Measurements from ENCODE around the gene CWC27.

Gene CWC27

DNA sequence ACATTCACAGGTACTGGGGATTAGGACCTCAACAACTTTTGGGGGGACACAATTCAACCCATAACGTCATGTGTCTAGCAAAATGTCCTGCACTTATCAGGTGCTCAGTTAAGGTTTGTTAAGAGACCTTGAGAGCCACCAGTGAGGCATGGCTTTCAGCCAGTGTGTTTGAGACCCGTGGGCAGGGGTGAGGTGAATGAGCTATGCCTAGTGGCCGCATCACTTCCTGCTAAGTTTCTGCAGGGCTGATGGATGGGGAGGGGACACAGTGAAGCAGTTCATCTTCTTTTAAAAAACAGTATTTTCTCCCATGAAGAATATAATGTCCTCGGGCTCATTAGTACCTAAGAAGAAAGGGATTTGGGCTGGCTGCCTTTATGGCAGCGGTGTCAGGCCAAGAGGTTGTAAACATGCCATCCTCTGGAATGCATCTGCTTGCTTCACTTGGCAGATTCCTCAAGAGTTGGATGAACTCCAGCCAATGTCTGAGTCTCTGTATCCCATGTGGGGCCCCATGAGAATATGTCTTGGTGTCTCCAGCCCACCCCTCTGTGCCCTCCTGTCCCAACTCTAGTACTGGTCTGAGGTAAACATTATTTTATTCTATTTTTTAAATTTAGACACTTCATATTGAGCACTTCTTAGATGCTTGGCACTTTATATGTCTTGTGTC is 282.2 kb downstream of the CWC27 start:
- Histone ChIP-seq H3K4me1 (ENCODE audit: control insufficient read depth, insufficient read depth, low read length, poor library complexity, severe bottlenecking) (no peaks in the 10 kb centered on the region), H3K36me3 (ENCODE audit: control insufficient read depth, insufficient read depth, low read length) (no peaks in the 10 kb centered on the region), H3K4me3 (ENCODE audit: extremely low read depth, insufficient read depth, low read length, poor library complexity, severe bottlenecking) (no peak overlapping the region), H3K27ac (ENCODE audit: low read depth, low read length, severe bottlenecking) (no peak overlapping the region), H3K9me3 (ENCODE audit: control insufficient read depth, low read length) (no peaks in the 10 kb centered on the region)
- WGBS, 2 experiments (ENCODE audit: insufficient coverage in 2 of 2): 93 to 96% methylated on average over 3 to 4 of the region's 5 CpGs

DNA sequence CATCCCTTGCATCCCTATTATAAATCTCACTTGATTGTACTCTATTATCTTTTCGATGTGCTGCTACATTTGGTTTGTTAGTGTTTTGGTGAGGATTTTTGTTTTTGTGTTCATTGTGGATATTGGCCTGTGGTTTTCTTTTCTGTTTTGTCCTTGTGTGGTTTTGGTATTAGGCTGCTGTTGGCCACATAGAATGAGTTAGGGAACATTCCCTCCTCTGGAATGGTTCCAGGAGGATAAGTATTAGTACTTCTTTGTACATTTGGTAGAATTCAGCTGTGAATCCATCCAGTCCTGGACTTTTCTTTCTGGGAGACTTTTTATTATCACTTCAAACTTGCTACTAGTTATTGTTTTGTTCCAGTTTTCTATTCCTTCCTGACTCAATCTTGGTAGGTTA is 287.2 kb downstream of the CWC27 start:
- WGBS, 2 experiments (ENCODE audit: insufficient coverage in 2 of 2): no CpG with 5 or more reads among the region's 1 CpG
- no peaks in the 10 kb centered on the region for H3K9me3 ChIP-seq (ENCODE audit: control insufficient read depth, low read length)
- H3K4me1 ChIP-seq (ENCODE audit: control insufficient read depth, insufficient read depth, low read length, poor library complexity, severe bottlenecking): peaks cover under 1% of the 10 kb centered on the region
- H3K36me3 ChIP-seq (ENCODE audit: control insufficient read depth, insufficient read depth, low read length): no peaks in the 10 kb centered on the region
- no peak overlapping the region for H3K27ac ChIP-seq (ENCODE audit: low read depth, low read length, severe bottlenecking)
- H3K4me3 ChIP-seq (ENCODE audit: extremely low read depth, insufficient read depth, low read length, poor library complexity, severe bottlenecking): no peak overlapping the region

DNA sequence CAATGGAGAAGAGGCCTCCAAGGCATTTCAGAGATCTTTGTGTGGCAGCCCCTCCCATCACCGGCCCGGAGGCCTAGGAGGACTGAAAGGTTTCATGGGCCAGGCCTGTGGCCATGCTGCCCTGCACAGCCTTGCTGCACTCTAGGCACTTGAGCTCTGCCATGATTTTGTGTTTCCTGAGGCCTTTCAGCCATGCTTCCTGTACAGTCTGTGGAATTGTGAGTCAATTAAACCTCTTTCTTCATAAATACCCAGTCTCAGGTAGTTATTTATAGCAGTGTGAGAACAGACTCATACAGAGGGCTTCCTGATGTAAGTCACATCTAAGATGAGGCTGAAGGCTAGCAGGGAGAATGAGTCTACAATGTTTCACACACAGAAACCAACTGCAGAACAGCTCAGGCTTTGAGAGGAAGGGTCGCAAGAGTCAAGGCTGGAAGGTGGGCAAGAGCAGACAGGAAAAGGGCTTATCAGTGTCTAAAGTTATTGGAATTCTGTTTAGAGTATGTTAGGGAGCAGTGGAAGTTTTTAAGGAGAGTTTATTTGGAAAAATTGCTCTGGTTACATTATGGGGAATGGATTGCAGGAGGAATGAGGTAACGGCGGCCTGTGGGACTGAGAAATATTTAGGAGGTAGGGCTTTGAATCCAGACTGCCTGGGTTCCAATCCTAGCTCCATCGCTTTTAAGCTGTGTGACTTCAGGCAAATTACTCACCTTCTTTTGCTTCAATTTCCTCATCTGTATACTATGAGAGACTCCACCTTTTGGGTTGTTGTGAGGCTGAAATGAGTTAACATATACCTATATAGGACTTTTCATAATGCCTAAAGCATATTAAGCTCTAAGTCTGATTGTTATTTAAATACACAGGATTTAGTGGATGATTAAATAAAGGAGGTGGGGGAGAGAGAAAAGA is 291.2 kb downstream of the CWC27 start:
- no peaks in the 10 kb centered on the region for H3K9me3 ChIP-seq (ENCODE audit: control insufficient read depth, low read length)
- no peaks in the 10 kb centered on the region for H3K36me3 ChIP-seq (ENCODE audit: control insufficient read depth, insufficient read depth, low read length)
- peaks cover 16% of the 10 kb centered on the region for H3K4me1 ChIP-seq (ENCODE audit: control insufficient read depth, insufficient read depth, low read length, poor library complexity, severe bottlenecking)
- WGBS, 2 experiments (ENCODE audit: insufficient coverage in 2 of 2): 93 to 94% methylated on average over 3 of the region's 6 CpGs
- H3K4me3 ChIP-seq (ENCODE audit: extremely low read depth, insufficient read depth, low read length, poor library complexity, severe bottlenecking): no peak overlapping the region
- H3K27ac ChIP-seq (ENCODE audit: low read depth, low read length, severe bottlenecking): peak overlapping the region; percentile 58

DNA sequence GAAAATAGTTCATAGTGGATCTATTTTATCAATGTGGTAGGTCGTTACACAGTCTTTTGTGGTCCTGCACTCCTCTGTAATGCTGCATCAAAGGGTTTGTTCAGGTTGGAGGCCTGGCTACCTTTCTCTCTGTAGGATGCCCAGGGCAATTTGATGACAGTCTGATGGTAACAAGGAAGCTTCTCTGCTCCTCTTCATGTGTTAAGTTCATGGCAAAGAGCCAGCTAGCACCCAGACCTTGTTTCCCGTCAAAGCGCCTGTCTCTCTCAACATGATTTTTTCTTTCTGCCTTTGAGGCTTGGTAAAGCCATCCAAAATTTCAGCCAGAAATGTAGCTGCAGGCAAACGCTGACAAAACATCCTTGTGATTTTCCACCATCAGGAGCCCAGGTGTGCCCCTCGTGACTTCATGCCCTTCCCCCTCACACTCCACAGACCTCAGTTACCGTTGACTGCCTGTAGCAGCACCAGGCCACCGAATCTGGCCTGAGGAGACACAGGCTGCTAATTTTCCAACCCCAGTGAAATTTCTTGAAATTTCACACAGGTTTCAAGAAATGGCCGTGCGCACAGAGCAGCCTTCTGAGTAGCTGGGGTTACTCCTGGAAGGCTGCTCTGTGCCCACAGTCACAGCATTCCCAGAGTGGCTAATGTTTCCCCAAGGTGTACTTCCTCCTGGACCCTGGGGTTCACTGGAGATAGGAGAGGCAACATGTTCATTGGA is 292.7 kb downstream of the CWC27 start:
- Histone ChIP-seq H3K4me3 (ENCODE audit: extremely low read depth, insufficient read depth, low read length, poor library complexity, severe bottlenecking) (no peak overlapping the region), H3K36me3 (ENCODE audit: control insufficient read depth, insufficient read depth, low read length) (no peaks in the 10 kb centered on the region), H3K4me1 (ENCODE audit: control insufficient read depth, insufficient read depth, low read length, poor library complexity, severe bottlenecking) (peaks cover 16% of the 10 kb centered on the region), H3K9me3 (ENCODE audit: control insufficient read depth, low read length) (no peaks in the 10 kb centered on the region), H3K27ac (ENCODE audit: low read depth, low read length, severe bottlenecking) (no peak overlapping the region)
- WGBS, 2 experiments (ENCODE audit: insufficient coverage in 2 of 2): 87 to 89% methylated on average over 9 of the region's 9 CpGs

DNA sequence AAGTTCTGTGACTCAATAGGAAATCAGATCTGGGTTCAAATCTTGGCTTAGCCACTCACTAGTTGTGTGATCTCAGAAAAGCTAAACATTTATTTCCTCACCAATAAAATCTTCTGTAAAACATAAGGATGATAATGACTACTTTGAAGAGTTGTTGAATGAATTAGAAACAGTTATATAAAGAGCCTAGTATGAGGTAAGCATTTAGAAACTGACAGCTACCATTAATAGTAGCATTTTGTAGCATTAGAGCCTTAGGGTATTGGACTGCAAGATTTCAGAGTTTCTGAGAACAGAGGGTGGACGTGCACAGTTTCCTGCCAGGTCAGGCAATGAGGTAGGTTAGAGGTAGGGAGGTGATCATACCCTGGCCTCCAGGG is 293.2 kb downstream of the CWC27 start:
- Histone ChIP-seq H3K4me3 (ENCODE audit: extremely low read depth, insufficient read depth, low read length, poor library complexity, severe bottlenecking) (no peak overlapping the region), H3K9me3 (ENCODE audit: control insufficient read depth, low read length) (no peaks in the 10 kb centered on the region), H3K27ac (ENCODE audit: low read depth, low read length, severe bottlenecking) (no peak overlapping the region), H3K36me3 (ENCODE audit: control insufficient read depth, insufficient read depth, low read length) (no peaks in the 10 kb centered on the region), H3K4me1 (ENCODE audit: control insufficient read depth, insufficient read depth, low read length, poor library complexity, severe bottlenecking) (peaks cover 16% of the 10 kb centered on the region)
- WGBS, 2 experiments (ENCODE audit: insufficient coverage in 2 of 2): 100% methylated on average over 1 of the region's 1 CpG

DNA sequence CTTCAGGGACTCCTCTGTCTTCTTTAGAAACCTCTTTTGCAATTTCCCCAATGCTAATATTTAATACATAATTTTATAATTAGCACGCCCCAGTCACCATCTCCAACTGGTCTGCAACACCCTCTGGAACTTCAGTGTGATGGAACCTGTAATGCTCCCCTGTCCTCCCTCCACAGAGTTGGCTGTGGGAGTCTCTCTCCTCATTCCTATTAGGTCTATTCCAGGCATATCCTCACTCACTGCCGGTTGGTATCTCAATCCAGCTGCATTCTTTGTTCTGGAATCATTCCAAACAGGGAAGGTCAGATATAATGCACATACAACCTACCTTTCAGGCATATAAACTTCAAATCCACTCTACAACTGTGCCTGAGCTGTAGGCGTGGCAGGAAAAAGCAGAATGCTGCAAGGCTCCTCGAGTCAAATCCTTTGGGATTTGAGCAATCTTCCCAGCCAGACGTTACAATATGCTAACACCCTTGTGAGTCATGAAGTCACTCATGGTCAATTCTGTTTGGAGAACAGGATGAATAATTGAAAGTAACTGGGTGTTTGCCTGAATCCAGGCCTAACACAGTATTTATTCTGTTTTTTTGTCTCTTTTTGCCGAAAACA is 293.8 kb downstream of the CWC27 start:
- H3K36me3 ChIP-seq (ENCODE audit: control insufficient read depth, insufficient read depth, low read length): no peaks in the 10 kb centered on the region
- 63 to 86% methylated on average over 3 to 4 of the region's 6 CpGs for WGBS, 2 experiments (ENCODE audit: insufficient coverage in 2 of 2)
- no peak overlapping the region for H3K4me3 ChIP-seq (ENCODE audit: extremely low read depth, insufficient read depth, low read length, poor library complexity, severe bottlenecking)
- H3K4me1 ChIP-seq (ENCODE audit: control insufficient read depth, insufficient read depth, low read length, poor library complexity, severe bottlenecking): peaks cover 16% of the 10 kb centered on the region
- H3K9me3 ChIP-seq (ENCODE audit: control insufficient read depth, low read length): no peaks in the 10 kb centered on the region
- peak overlapping the region; percentile 23 for H3K27ac ChIP-seq (ENCODE audit: low read depth, low read length, severe bottlenecking)

DNA sequence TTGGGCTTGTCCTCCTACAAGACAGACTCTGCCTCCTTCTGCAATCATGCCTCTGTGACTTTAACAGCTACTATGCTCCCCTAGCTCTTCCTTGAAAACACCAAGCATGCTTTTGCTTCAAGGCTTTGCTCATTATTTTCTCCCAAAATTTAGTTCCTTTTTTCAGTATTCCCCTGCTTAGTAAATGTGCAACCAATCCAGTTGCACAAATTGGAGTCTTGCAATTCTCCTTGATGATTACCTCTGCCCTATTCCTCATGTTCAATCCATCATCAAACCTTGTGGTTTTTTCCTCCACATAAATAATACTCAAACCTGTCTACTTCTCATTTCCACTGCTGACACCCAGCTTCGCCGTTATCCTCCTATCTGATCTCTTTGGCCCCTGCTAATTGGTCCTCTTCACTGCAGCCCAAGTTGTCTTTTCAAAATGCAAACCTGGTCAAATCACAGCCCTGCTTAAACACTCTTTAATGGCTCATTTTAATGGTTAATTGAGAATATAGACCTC is 296.3 kb downstream of the CWC27 start:
- H3K4me3 ChIP-seq (ENCODE audit: extremely low read depth, insufficient read depth, low read length, poor library complexity, severe bottlenecking): no peak overlapping the region
- H3K9me3 ChIP-seq (ENCODE audit: control insufficient read depth, low read length): no peaks in the 10 kb centered on the region
- peaks cover 16% of the 10 kb centered on the region for H3K4me1 ChIP-seq (ENCODE audit: control insufficient read depth, insufficient read depth, low read length, poor library complexity, severe bottlenecking)
- H3K36me3 ChIP-seq (ENCODE audit: control insufficient read depth, insufficient read depth, low read length): no peaks in the 10 kb centered on the region
- 100% methylated on average over 2 of the region's 2 CpGs for WGBS, 2 experiments (ENCODE audit: insufficient coverage in 2 of 2)
- no peak overlapping the region for H3K27ac ChIP-seq (ENCODE audit: low read depth, low read length, severe bottlenecking)

DNA sequence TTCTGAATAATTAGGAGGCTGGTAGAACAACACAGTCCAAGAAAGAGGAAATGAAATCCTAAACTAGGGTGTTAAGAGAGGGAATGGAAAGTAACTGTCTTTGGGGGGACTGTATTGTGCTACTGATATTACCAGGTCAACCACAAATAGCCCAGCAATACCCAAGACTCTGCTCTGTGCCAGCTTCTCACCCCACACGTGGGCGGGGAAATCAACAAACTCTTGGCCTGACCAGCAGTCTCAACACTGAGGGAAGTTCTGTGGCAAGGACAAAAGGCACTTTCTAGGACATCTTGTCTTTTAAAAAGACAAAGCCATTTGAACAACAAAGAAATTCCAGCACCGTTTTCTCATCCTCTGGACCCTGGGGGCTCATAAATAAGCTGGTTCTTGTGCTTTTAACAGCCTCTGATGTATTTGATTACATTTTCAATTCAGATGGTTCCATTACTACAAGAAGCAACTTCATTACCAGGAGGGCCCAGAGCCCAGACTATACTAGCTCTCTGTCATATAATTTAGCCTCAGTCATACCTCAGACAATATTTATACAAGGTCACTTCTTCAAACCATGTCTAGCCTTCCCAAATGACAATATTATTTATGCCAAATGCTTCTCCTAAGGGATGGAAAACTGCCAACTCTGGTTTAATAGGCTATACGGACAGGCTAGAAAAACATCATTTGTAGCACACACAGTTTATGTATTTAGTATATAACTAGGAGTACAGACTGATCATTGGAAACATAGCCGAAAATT is 297.8 kb downstream of the CWC27 start:
- Histone ChIP-seq H3K4me3 (ENCODE audit: extremely low read depth, insufficient read depth, low read length, poor library complexity, severe bottlenecking) (no peak overlapping the region), H3K36me3 (ENCODE audit: control insufficient read depth, insufficient read depth, low read length) (no peaks in the 10 kb centered on the region), H3K27ac (ENCODE audit: low read depth, low read length, severe bottlenecking) (no peak overlapping the region), H3K9me3 (ENCODE audit: control insufficient read depth, low read length) (no peaks in the 10 kb centered on the region), H3K4me1 (ENCODE audit: control insufficient read depth, insufficient read depth, low read length, poor library complexity, severe bottlenecking) (peaks cover 10% of the 10 kb centered on the region)
- WGBS, 2 experiments (ENCODE audit: insufficient coverage in 2 of 2): 59 to 64% methylated on average over 3 to 4 of the region's 5 CpGs

DNA sequence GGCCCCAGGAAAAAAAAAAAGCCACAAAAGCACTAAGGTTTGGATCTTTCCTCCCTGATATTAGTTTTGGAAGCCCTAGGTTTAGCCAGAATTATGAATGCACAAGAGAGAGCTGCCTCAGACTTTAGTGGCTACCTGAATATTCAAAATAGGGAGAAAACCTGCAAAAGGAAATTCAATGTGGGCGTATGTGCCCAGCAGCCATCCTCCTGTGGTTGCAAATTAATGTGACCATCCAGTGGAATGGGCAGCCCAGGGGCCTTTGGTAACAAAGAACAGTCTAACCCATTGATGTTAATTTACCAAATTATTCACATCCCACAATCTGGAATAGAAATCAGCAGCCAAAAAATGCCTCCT is 298.4 kb downstream of the CWC27 start:
- Histone ChIP-seq H3K27ac (ENCODE audit: low read depth, low read length, severe bottlenecking) (no peak overlapping the region), H3K4me1 (ENCODE audit: control insufficient read depth, insufficient read depth, low read length, poor library complexity, severe bottlenecking) (peaks cover 9% of the 10 kb centered on the region), H3K36me3 (ENCODE audit: control insufficient read depth, insufficient read depth, low read length) (no peaks in the 10 kb centered on the region), H3K9me3 (ENCODE audit: control insufficient read depth, low read length) (no peaks in the 10 kb centered on the region), H3K4me3 (ENCODE audit: extremely low read depth, insufficient read depth, low read length, poor library complexity, severe bottlenecking) (no peak overlapping the region)
- 100% methylated on average over 1 of the region's 1 CpG for WGBS, 2 experiments (ENCODE audit: insufficient coverage in 2 of 2)
